Erythroblast (primary cell): Measurements from ENCODE around the gene NPY.

Experiments
- GATA1 ChIP-seq: IDR thresholded peaks from 2 replicates; pipeline ENCODE4 v1.6.1; 2011; ENCODE audit warnings: low read depth, mild to moderate bottlenecking, control low read depth, low read length, moderate library complexity
- POLR2A ChIP-seq: IDR thresholded peaks from 2 replicates; pipeline ENCODE4 v1.6.1; 2011; ENCODE audit warnings: mild to moderate bottlenecking, low read length

DNA sequence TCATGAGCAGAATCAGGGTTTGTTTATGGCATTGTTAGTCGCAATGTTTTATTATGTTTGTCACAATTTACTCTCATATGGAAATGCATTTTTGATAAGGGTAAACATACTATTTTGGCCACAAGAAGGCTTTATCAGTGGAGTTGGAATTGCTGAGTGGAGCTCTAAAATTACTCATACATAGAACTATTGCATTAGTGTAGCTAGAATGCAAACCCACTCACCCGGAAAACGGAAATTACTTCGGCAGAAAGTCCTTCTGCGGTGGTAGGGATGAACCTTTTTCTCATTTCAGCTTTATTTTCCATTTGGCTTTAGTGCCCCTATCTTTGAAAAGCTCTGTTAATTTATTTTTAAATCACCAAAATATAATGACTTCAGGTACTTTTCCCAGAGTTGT is 42.8 kb upstream of the NPY start:
- no peak for TF ChIP-seq POLR2A
- TF ChIP-seq GATA1, result no peak
